ENCODE data around the gene B3GAT1.

DNA sequence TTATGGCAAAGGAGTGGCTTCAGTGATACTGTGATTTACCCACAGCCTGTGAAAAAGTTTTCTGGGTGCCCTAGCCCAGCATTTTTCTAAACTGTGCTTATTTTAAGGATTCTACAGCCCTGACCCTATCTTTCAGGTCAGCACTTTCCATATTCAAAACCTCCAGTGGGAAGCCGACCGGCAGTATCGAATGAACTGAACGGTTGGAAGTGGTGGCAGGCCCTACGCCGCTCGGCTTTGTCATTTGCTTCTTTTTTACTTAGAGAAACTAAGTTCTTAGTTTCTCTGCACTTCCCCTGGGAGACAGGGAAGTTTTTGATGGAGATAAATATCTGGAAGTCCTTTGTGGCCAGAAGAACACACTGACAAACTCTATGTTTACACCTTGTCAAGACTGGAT, 79.3 kb downstream of the B3GAT1 start:
- TF ChIP-seq, protein P1, sequence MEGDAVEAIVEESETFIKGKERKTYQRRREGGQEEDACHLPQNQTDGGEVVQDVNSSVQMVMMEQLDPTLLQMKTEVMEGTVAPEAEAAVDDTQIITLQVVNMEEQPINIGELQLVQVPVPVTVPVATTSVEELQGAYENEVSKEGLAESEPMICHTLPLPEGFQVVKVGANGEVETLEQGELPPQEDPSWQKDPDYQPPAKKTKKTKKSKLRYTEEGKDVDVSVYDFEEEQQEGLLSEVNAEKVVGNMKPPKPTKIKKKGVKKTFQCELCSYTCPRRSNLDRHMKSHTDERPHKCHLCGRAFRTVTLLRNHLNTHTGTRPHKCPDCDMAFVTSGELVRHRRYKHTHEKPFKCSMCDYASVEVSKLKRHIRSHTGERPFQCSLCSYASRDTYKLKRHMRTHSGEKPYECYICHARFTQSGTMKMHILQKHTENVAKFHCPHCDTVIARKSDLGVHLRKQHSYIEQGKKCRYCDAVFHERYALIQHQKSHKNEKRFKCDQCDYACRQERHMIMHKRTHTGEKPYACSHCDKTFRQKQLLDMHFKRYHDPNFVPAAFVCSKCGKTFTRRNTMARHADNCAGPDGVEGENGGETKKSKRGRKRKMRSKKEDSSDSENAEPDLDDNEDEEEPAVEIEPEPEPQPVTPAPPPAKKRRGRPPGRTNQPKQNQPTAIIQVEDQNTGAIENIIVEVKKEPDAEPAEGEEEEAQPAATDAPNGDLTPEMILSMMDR (IDR thresholded peaks at IDR 0.05): no peak
- TF ChIP-seq POLR2A (IDR thresholded peaks at IDR 0.05): no peak
